HG03460 (cell line): ENCODE data around the gene SORCS2.
"Not testable (repeated sequence)": the region's sequence is repeated elsewhere in the genome, so short reads cannot be mapped to it uniquely, and the experiment has no call there.

ENCODE experiments used
- ATAC-seq: cut with Tn5 transposase; IDR thresholded peaks from one replicate; pipeline ENCODE4 v1.9.1; 2021; ENCODE audit not compliant: unreplicated experiment

The SORCS2 gene

GRCh38 chr4:7565483-7565882 is 373.1 kb downstream of the SORCS2 start:
- no peak for ATAC-seq

GRCh38 chr4:7569810-7570783 is 377.8 kb downstream of the SORCS2 start:
- no peak for ATAC-seq

- no peak for ATAC-seq
Observed at GRCh38 chr4:7571001-7571400, 378.7 kb downstream of the SORCS2 start.

- ATAC-seq = no peak
Observed at GRCh38 chr4:7571701-7572100, 379.4 kb downstream of the SORCS2 start.

- ATAC-seq = no peak
Observed at GRCh38 chr4:7572894-7573293, 380.6 kb downstream of the SORCS2 start.

- ATAC-seq = no peak
Observed at GRCh38 chr4:7573576-7574091, 381.3 kb downstream of the SORCS2 start.

GRCh38 chr4:7574287-7575014 is 382.1 kb downstream of the SORCS2 start:
- no peak for ATAC-seq

- ATAC-seq = no peak
Observed at GRCh38 chr4:7575426-7575825, 383.1 kb downstream of the SORCS2 start.

- not testable (repeated sequence) for ATAC-seq
Observed at GRCh38 chr4:7577361-7578039, 385.2 kb downstream of the SORCS2 start.

GRCh38 chr4:7581477-7581876 is 389.1 kb downstream of the SORCS2 start:
- ATAC-seq = no peak

- no peak for ATAC-seq
Observed at GRCh38 chr4:7582313-7583097, 390.2 kb downstream of the SORCS2 start.

GRCh38 chr4:7584098-7584497 is 391.8 kb downstream of the SORCS2 start:
- no peak for ATAC-seq

- ATAC-seq = no peak
Observed at GRCh38 chr4:7584606-7585159, 392.3 kb downstream of the SORCS2 start.

GRCh38 chr4:7585768-7586167 is 393.4 kb downstream of the SORCS2 start:
- ATAC-seq = no peak

GRCh38 chr4:7587433-7588405 is 395.4 kb downstream of the SORCS2 start:
- ATAC-seq = no peak

GRCh38 chr4:7590189-7590588 is 397.9 kb downstream of the SORCS2 start:
- no peak for ATAC-seq

GRCh38 chr4:7590899-7591298 is 398.6 kb downstream of the SORCS2 start:
- no peak for ATAC-seq

- ATAC-seq = no peak
Observed at GRCh38 chr4:7591409-7592053, 399.2 kb downstream of the SORCS2 start.
